ENCODE results near the gene PSTPIP1. TPM values are rescaled to one million over a fixed set of nuclear protein-coding genes. Genes with fewer than 3 reads are reported as not detected.

Gene PSTPIP1
- total and polyA plus RNA-seq, 9 of the 15 experiments (the other 6 are each of a cell fraction or from before 2014, with no cell fraction given), result not detected

- Histone ChIP-seq H3K9me3 (replicated peaks; ENCODE audit: control insufficient read depth, insufficient read depth, low read depth, low read length) (no peaks in the 10 kb centered on the region), H3K9ac (ENCODE audit: insufficient read depth in 1 of 2, low read depth in 2 of 2, low read length in 2 of 2) (no peak overlapping the region), H3K4me2 (ENCODE audit: insufficient read depth, low read length) (no peak overlapping the region), H3K4me3 (no peak overlapping the region), H3K27me3 (ENCODE audit: control insufficient read depth in 2 of 2, insufficient read depth in 2 of 2, low read length in 2 of 2) (no peaks in the 10 kb centered on the region), H3K79me2 (ENCODE audit: control insufficient read depth, insufficient read depth, low read length) (no peaks in the 10 kb centered on the region), H4K20me1 (replicated peaks; ENCODE audit: control insufficient read depth, insufficient read depth, low read length) (no peaks in the 10 kb centered on the region), H2AFZ (ENCODE audit: low read depth, low read length) (no peak overlapping the region), H3K36me3 (ENCODE audit: control insufficient read depth, insufficient read depth, low read length) (peaks cover 37% of the 10 kb centered on the region), H3K9me1 (ENCODE audit: control insufficient read depth, insufficient read depth, low read length) (no peaks in the 10 kb centered on the region), H3K27ac (ENCODE audit: extremely low read depth, low read depth, low read length) (no peak overlapping the region), H3K4me1 (replicated peaks in 1 of 2; ENCODE audit: control insufficient read depth in 2 of 2, insufficient read depth in 2 of 2, low read length in 2 of 2) (peaks cover 0 to 5% of the 10 kb centered on the region in 2 experiments; a peak in 1 of 5 replicates)
- intact Hi-C loops (cut with micrococcal nuclease), result no loop called here
- TF ChIP-seq RBM34 (IDR thresholded peaks at IDR 0.05; ENCODE audit: borderline replicate concordance, insufficient read depth, low read length), result no peak
- TF ChIP-seq ZEB2 (IDR thresholded peaks at IDR 0.05), result no peak
- no peak for TF ChIP-seq DIDO1 (tag; IDR thresholded peaks at IDR 0.05; ENCODE audit: low read depth)
- TF ChIP-seq ARID3A (IDR thresholded peaks at IDR 0.05; ENCODE audit: borderline replicate concordance, low read depth, low read length), result no peak
- TF ChIP-seq HNRNPH1 (optimal IDR thresholded peaks at IDR 0.05; ENCODE audit: low read depth, low read length), result no peak
- CTCF ChIA-PET (ENCODE audit: low intra/inter-chr PET ratio), result no interaction called here
- DNase-seq (ENCODE audit: extremely low read depth in 1 of 4, low spot score in 3 of 4) (no peak), FAIRE-seq (no peak), ATAC-seq (no peak)
- in situ Hi-C loops (cut with MboI), result no loop called here
- WGBS (ENCODE audit: insufficient coverage, low coverage, missing lambda C conversion rate), result 65% methylated on average over 2 of the region's 2 CpGs
- BruUV-seq (replicated peaks), result no TSS peak
- POLR2A ChIA-PET, result interaction anchor here (0.8 kb wide), 1 partner anchor 14 kb away, joined by 3 read pairs; no protein-coding TSS in a partner anchor
Measured at GRCh38 chr15:77052556-77052955, 57.6 kb downstream of the PSTPIP1 start.

Data from K562 (cell line).